ENCODE measurements around the gene PA2G4. TPM values are rescaled to one million over a fixed set of nuclear protein-coding genes. Genes with fewer than 3 reads are reported as not detected.
A peak's percentile ranks its signal among the peaks of the same experiment; 100 is the strongest.

Gene PA2G4
- total and polyA plus RNA-seq, 10 of the 15 experiments (the other 5 are each of a cell fraction or from before 2014, with no cell fraction given), result 148 to 514 (median 406) TPM

GRCh38 chr12:56116267-56117081 is 12.1 kb downstream of the PA2G4 start, which contains the start of gene RPL41 (continued):
- TF ChIP-seq POLR2AphosphoS2 (IDR thresholded peaks at IDR 0.05; ENCODE audit: low read depth, low read length) (peak; percentile 99), IRF4 (IDR thresholded peaks at IDR 0.05; ENCODE audit: low read depth, low read length) (peak; percentile 59; the same call in 1 of the 2 replicates), CHD1 (IDR thresholded peaks at IDR 0.05; ENCODE audit: low read depth, low read length) (peak; percentile 91; the same call in 1 of the 2 replicates), RELB (IDR thresholded peaks at IDR 0.05; ENCODE audit: low read depth) (peak; percentile 80; the same call in 1 of the 2 replicates), TCF12 (IDR thresholded peaks at IDR 0.05; ENCODE audit: low read depth, low read length) (peak; percentile 84; the same call in 1 of the 2 replicates), SIN3A (IDR thresholded peaks at IDR 0.05; ENCODE audit: low read depth, low read length) (peak; percentile 53; the same call in 1 of the 2 replicates), PAX5 (IDR thresholded peaks at IDR 0.05; ENCODE audit: borderline replicate concordance, low read depth, low read length) (0 out of 2 replicates have a peak, but pooled peaks have one; percentile 13), PRDM15 (CRISPR knock-in tag; IDR thresholded peaks at IDR 0.05) (no peak), ZNF217 (IDR thresholded peaks at IDR 0.05) (no peak), PKNOX1 (IDR thresholded peaks at IDR 0.05) (no peak), CREB1 (IDR thresholded peaks at IDR 0.05; ENCODE audit: low read depth) (peak; percentile 95), WRNIP1 (IDR thresholded peaks at IDR 0.05; ENCODE audit: borderline replicate concordance, low read depth, low read length) (no peak; the same call in 1 of the 2 replicates), RAD51 (IDR thresholded peaks at IDR 0.05) (peak; percentile 7; the same call in 1 of the 2 replicates), BCLAF1 (IDR thresholded peaks at IDR 0.05) (no peak)
- TF ChIP-seq, protein P1, sequence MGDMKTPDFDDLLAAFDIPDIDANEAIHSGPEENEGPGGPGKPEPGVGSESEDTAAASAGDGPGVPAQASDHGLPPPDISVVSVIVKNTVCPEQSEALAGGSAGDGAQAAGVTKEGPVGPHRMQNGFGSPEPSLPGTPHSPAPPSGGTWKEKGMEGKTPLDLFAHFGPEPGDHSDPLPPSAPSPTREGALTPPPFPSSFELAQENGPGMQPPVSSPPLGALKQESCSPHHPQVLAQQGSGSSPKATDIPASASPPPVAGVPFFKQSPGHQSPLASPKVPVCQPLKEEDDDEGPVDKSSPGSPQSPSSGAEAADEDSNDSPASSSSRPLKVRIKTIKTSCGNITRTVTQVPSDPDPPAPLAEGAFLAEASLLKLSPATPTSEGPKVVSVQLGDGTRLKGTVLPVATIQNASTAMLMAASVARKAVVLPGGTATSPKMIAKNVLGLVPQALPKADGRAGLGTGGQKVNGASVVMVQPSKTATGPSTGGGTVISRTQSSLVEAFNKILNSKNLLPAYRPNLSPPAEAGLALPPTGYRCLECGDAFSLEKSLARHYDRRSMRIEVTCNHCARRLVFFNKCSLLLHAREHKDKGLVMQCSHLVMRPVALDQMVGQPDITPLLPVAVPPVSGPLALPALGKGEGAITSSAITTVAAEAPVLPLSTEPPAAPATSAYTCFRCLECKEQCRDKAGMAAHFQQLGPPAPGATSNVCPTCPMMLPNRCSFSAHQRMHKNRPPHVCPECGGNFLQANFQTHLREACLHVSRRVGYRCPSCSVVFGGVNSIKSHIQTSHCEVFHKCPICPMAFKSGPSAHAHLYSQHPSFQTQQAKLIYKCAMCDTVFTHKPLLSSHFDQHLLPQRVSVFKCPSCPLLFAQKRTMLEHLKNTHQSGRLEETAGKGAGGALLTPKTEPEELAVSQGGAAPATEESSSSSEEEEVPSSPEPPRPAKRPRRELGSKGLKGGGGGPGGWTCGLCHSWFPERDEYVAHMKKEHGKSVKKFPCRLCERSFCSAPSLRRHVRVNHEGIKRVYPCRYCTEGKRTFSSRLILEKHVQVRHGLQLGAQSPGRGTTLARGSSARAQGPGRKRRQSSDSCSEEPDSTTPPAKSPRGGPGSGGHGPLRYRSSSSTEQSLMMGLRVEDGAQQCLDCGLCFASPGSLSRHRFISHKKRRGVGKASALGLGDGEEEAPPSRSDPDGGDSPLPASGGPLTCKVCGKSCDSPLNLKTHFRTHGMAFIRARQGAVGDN (IDR thresholded peaks at IDR 0.05), result peak; percentile 96
